Ovary (tissue), 3 donors: ENCODE results near the gene DOCK10.

ENCODE experiments used
- EP300 ChIP-seq: sonication (generic); formaldehyde crosslinking; IDR thresholded peaks from one replicate; pipeline ENCODE4 v1.6.1; 2017; ENCODE audit warnings: antibody characterized with exemption
- POLR2A ChIP-seq: fragments of 450-650 bp; IDR thresholded peaks from one replicate; pipeline ENCODE4 v1.6.1; 2017; ENCODE audit warnings: antibody characterized with exemption, mild to moderate bottlenecking, moderate library complexity
- TF ChIP-seq, protein P1 (sequence below), 3 donors: fragments of 450-650 bp in 2 of 3; fragments of 200-600 bp in 1 of 3; IDR thresholded peaks; one replicate each; pipeline versions ENCODE4 v1.5.1 to v1.8.0; 2016 to 2022; ENCODE audit warnings: antibody characterized with exemption in 3 of 3, mild to moderate bottlenecking in 1 of 3
- donor health status: DM: no; HTN: no; CAD: no.

DNA sequence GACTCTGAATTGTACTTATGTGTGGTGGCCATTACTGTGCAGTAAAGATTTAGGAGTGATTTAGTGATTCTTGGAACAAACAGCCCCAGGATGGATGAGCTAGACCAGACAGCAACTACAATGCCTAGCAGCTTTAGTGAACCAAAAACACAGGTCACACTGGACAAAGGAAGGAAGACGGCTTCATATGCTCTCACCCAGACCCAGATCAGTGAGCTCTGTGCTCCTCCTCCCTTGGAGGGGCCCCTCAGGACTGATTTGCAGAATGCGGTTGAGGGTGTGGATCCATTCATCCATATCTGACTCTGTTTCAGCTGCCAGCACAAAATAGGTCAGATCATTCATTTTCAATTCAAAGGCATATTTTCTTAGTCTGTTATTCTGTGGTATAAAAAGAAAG, 166.4 kb downstream of the DOCK10 start:
- TF ChIP-seq, protein P1, sequence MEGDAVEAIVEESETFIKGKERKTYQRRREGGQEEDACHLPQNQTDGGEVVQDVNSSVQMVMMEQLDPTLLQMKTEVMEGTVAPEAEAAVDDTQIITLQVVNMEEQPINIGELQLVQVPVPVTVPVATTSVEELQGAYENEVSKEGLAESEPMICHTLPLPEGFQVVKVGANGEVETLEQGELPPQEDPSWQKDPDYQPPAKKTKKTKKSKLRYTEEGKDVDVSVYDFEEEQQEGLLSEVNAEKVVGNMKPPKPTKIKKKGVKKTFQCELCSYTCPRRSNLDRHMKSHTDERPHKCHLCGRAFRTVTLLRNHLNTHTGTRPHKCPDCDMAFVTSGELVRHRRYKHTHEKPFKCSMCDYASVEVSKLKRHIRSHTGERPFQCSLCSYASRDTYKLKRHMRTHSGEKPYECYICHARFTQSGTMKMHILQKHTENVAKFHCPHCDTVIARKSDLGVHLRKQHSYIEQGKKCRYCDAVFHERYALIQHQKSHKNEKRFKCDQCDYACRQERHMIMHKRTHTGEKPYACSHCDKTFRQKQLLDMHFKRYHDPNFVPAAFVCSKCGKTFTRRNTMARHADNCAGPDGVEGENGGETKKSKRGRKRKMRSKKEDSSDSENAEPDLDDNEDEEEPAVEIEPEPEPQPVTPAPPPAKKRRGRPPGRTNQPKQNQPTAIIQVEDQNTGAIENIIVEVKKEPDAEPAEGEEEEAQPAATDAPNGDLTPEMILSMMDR (IDR thresholded peaks at IDR 0.05): no peak
- TF ChIP-seq POLR2A (no peak), EP300 (no peak)
